ENCODE results near the gene LRRC8D. TPM values are rescaled to one million over a fixed set of nuclear protein-coding genes. Genes with fewer than 3 reads are reported as not detected.

The LRRC8D gene
- total and polyA plus RNA-seq, 4 donors, result 7.1 to 17.4 (median 14.4) TPM

GRCh38 chr1:89808441-89809117 lies 12.3 kb upstream of the LRRC8D start:
- 80% methylated on average over 5 of the region's 5 CpGs for WGBS

More at GRCh38 chr1:89808441-89809117, 12.3 kb upstream of the LRRC8D start:
- no peak overlapping the region for H3K27ac ChIP-seq (ENCODE audit: low read depth in 1 of 2, low read length in 2 of 2)
- no peak overlapping the region for H3K4me3 ChIP-seq (ENCODE audit: low read depth in 1 of 3, low read length in 3 of 3)
- H3K36me3 ChIP-seq (ENCODE audit: control insufficient read depth in 4 of 4, insufficient read depth in 3 of 4, low read depth in 1 of 4, low read length in 3 of 4), result no peaks in the 10 kb centered on the region
- no peaks in the 10 kb centered on the region for H3K27me3 ChIP-seq (ENCODE audit: control insufficient read depth in 4 of 4, insufficient read depth in 4 of 4, low read length in 3 of 4)
- no peak for DNase-seq (ENCODE audit: low spot score)
- TF ChIP-seq JUND (IDR thresholded peaks at IDR 0.05) (no peak), SP1 (IDR thresholded peaks at IDR 0.05) (no peak), YY1 (IDR thresholded peaks at IDR 0.05) (no peak), RXRA (IDR thresholded peaks at IDR 0.05) (no peak), TAF1 (conservative IDR thresholded peaks at IDR 0.05) (no peak), FOXA1 (IDR thresholded peaks at IDR 0.05) (no peak), GABPA (IDR thresholded peaks at IDR 0.05 in 1 of 2, conservative IDR thresholded peaks at IDR 0.05 in 1 of 2) (no peak), ZBTB33 (IDR thresholded peaks at IDR 0.05) (no peak), ATF3 (IDR thresholded peaks at IDR 0.05) (no peak), NR2F2 (IDR thresholded peaks at IDR 0.05) (no peak), HNF4G (IDR thresholded peaks at IDR 0.05) (no peak), MAX (IDR thresholded peaks at IDR 0.05) (no peak), FOXA2 (IDR thresholded peaks at IDR 0.05) (no peak), HNF4A (conservative IDR thresholded peaks at IDR 0.05) (no peak), REST (IDR thresholded peaks at IDR 0.05) (no peak), RAD21 (IDR thresholded peaks at IDR 0.05) (no peak), EGR1 (IDR thresholded peaks at IDR 0.05; ENCODE audit: low read depth in 2 of 2) (no peak), CTCF (IDR thresholded peaks at IDR 0.05; ENCODE audit: low read depth, low read length, missing input control) (no peak)
- H3K9me3 ChIP-seq (ENCODE audit: control insufficient read depth in 4 of 4, low read length in 3 of 4), result no peaks in the 10 kb centered on the region
- H3K9ac ChIP-seq (ENCODE audit: low read depth in 1 of 2, low read length in 2 of 2), result no peak overlapping the region
- no peaks in the 10 kb centered on the region for H3K4me1 ChIP-seq (ENCODE audit: control insufficient read depth in 4 of 4, insufficient read depth in 4 of 4, low read length in 3 of 4)

Measured in liver (tissue), 9 donors.